Measurements from ENCODE around the gene ALPK3.
"Not testable (repeated sequence)": the region's sequence is repeated elsewhere in the genome, so short reads cannot be mapped to it uniquely, and the experiment has no call there.

The ALPK3 gene

DNA sequence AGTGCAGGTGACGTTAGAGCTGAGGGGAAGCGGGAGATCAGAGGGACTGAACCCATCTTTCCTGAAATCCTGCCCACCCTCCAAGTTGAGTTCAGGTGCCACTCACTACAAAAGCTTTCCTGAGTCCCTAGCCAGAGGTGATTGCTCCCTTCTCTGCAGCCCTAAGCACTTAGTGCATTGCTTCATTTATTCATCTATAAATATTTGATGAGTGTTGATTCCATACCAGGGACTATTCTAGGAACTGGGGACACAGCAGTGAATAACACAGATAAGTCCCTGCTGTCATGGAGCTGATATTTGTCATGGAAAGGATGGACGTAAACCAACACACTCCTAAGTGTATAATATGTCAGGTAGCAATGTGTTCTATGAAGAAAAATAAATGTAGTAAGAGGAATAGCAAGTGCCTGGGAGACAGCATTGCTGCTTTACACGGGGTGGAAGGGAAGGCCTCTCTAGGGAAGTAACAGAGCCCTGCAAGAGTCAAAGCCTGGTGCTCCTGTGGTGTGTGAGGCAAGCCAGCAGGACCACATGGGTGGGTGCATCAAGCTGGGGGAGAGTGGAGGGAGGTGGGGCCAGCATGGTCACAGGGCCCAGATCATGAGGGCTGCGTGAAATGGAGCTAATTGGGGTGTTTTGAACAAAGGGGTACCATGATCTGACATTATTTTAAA is 18.6 kb downstream of the ALPK3 start:
- Histone ChIP-seq H3K4me3 (ENCODE audit: low read length) (no peak overlapping the region), H3K9me3 (ENCODE audit: control insufficient read depth, low read length) (no peaks in the 10 kb centered on the region), H3K36me3 (ENCODE audit: control insufficient read depth, insufficient read depth, low read length, severe bottlenecking) (no peaks in the 10 kb centered on the region), H3K4me1 (ENCODE audit: control insufficient read depth, insufficient read depth, low read length) (peaks cover 38% of the 10 kb centered on the region), H3K9ac (ENCODE audit: low read length) (no peak overlapping the region), H3K27me3 (replicated peaks; ENCODE audit: control insufficient read depth, insufficient read depth, low read length) (no peaks in the 10 kb centered on the region)
- no peak for DNase-seq (ENCODE audit: low read depth)

GRCh38 chr15:84836844-84837243 is 19.7 kb downstream of the ALPK3 start:
- Histone ChIP-seq H3K9me3 (ENCODE audit: control insufficient read depth, low read length) (no peaks in the 10 kb centered on the region), H3K4me1 (ENCODE audit: control insufficient read depth, insufficient read depth, low read length) (peaks cover 37% of the 10 kb centered on the region), H3K9ac (ENCODE audit: low read length) (no peak overlapping the region), H3K4me3 (ENCODE audit: low read length) (no peak overlapping the region), H3K36me3 (ENCODE audit: control insufficient read depth, insufficient read depth, low read length, severe bottlenecking) (no peaks in the 10 kb centered on the region), H3K27me3 (replicated peaks; ENCODE audit: control insufficient read depth, insufficient read depth, low read length) (no peaks in the 10 kb centered on the region)
- DNase-seq (ENCODE audit: low read depth) = no peak

- Histone ChIP-seq H3K36me3 (ENCODE audit: control insufficient read depth, insufficient read depth, low read length, severe bottlenecking) (no peaks in the 10 kb centered on the region), H3K27me3 (replicated peaks; ENCODE audit: control insufficient read depth, insufficient read depth, low read length) (no peaks in the 10 kb centered on the region), H3K9me3 (ENCODE audit: control insufficient read depth, low read length) (no peaks in the 10 kb centered on the region), H3K9ac (ENCODE audit: low read length) (peak overlapping the region; percentile 56), H3K4me1 (ENCODE audit: control insufficient read depth, insufficient read depth, low read length) (peaks cover 18% of the 10 kb centered on the region), H3K4me3 (ENCODE audit: low read length) (no peak overlapping the region)
- no peak for DNase-seq (ENCODE audit: low read depth)
Observed at GRCh38 chr15:84839714-84840113, 22.6 kb downstream of the ALPK3 start.

DNA sequence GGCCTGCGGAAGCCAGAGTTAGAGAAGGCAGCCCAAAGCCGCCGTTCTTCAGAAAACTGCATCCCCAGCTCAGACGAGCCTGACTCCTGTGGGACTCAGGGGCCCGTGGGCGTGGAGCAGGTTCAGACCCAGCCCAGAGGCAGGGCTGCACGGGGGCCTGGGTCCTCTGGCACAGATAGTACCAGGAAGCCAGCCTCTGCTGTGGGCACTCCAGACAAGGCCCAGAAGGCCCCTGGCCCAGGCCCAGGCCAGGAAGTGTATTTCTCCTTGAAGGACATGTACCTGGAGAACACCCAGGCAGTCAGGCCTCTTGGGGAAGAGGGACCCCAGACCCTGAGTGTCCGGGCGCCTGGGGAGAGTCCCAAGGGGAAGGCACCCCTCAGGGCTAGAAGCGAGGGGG is 23.1 kb downstream of the ALPK3 start:
- Histone ChIP-seq H3K4me1 (ENCODE audit: control insufficient read depth, insufficient read depth, low read length) (peaks cover 18% of the 10 kb centered on the region), H3K4me3 (ENCODE audit: low read length) (no peak overlapping the region), H3K27me3 (replicated peaks; ENCODE audit: control insufficient read depth, insufficient read depth, low read length) (no peaks in the 10 kb centered on the region), H3K9me3 (ENCODE audit: control insufficient read depth, low read length) (no peaks in the 10 kb centered on the region), H3K9ac (ENCODE audit: low read length) (peak overlapping the region; percentile 56), H3K36me3 (ENCODE audit: control insufficient read depth, insufficient read depth, low read length, severe bottlenecking) (no peaks in the 10 kb centered on the region)
- no peak for DNase-seq (ENCODE audit: low read depth)

DNA sequence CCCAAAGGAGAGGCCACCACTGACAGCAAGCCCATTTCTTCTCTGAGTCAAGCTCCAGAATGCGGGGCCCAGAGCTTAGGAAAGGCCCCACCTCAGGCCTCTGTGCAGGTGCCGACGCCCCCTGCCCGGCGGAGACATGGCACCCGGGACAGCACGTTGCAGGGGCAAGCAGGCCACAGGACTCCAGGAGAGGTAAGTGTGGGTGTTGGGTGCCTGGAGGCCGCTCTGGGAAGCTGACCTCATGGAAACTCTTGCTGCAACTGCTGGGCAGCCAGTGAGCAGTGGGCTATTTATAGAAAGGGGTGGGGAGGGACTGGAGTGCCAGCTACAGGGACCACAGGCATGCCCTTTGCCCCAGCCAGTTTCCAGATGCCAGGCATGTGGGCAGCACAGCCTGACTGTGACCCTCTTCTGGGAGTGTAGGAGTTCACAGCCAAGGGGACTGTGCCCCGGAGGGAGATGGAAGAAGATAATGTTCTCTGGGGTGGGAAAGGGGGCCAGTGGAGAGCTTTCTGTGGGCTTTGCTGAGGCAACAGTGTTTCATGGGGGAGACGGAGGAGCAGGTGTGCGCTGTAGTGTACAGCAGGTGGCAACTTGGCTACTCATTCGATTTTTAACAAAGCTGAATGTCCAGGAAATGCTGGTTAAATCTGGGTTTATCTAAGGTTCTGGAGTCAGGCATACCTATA is 23.7 kb downstream of the ALPK3 start:
- no peaks in the 10 kb centered on the region for H3K9me3 ChIP-seq (ENCODE audit: control insufficient read depth, low read length)
- H3K27me3 ChIP-seq (replicated peaks; ENCODE audit: control insufficient read depth, insufficient read depth, low read length) = no peaks in the 10 kb centered on the region
- peaks cover 18% of the 10 kb centered on the region for H3K4me1 ChIP-seq (ENCODE audit: control insufficient read depth, insufficient read depth, low read length)
- H3K36me3 ChIP-seq (ENCODE audit: control insufficient read depth, insufficient read depth, low read length, severe bottlenecking) = no peaks in the 10 kb centered on the region
- peak; percentile 87 for DNase-seq (ENCODE audit: low read depth)
- H3K4me3 ChIP-seq (ENCODE audit: low read length) = no peak overlapping the region
- peak overlapping the region; percentile 56 for H3K9ac ChIP-seq (ENCODE audit: low read length)

- H3K9ac ChIP-seq (ENCODE audit: low read length) = no peak overlapping the region
- H3K36me3 ChIP-seq (ENCODE audit: control insufficient read depth, insufficient read depth, low read length, severe bottlenecking) = no peaks in the 10 kb centered on the region
- no peak for DNase-seq (ENCODE audit: low read depth)
- H3K9me3 ChIP-seq (ENCODE audit: control insufficient read depth, low read length) = peaks cover 16% of the 10 kb centered on the region
- no peak overlapping the region for H3K4me3 ChIP-seq (ENCODE audit: low read length)
- H3K4me1 ChIP-seq (ENCODE audit: control insufficient read depth, insufficient read depth, low read length) = peaks cover 18% of the 10 kb centered on the region
- H3K27me3 ChIP-seq (replicated peaks; ENCODE audit: control insufficient read depth, insufficient read depth, low read length) = no peaks in the 10 kb centered on the region
Observed at GRCh38 chr15:84842781-84843180, 25.6 kb downstream of the ALPK3 start.

DNA sequence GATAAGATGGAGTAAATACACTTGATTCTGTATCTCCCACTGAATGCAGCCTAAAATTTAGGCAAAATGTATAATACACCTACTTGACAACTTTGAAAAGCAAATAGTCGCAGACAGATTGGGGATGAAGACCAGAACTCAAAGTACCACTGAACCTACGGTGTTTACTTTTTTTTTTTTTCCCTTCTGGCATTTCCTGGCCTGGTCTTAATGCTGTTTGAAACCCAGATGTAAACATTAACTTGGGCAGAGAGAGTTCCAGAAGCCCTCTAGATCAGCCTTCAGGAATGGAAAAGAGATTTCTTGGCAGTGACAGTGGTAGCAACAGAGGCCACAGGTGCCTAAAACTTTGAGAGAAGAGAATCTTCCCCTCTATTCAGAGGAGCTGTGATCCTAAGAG is 27.8 kb downstream of the ALPK3 start:
- Histone ChIP-seq H3K27me3 (replicated peaks; ENCODE audit: control insufficient read depth, insufficient read depth, low read length) (no peaks in the 10 kb centered on the region), H3K9me3 (ENCODE audit: control insufficient read depth, low read length) (peaks cover 19% of the 10 kb centered on the region), H3K36me3 (ENCODE audit: control insufficient read depth, insufficient read depth, low read length, severe bottlenecking) (no peaks in the 10 kb centered on the region), H3K4me3 (ENCODE audit: low read length) (no peak overlapping the region), H3K4me1 (ENCODE audit: control insufficient read depth, insufficient read depth, low read length) (peaks cover 17% of the 10 kb centered on the region), H3K9ac (ENCODE audit: low read length) (peak overlapping the region; percentile 25)
- peak; percentile 17 for DNase-seq (ENCODE audit: low read depth)

DNA sequence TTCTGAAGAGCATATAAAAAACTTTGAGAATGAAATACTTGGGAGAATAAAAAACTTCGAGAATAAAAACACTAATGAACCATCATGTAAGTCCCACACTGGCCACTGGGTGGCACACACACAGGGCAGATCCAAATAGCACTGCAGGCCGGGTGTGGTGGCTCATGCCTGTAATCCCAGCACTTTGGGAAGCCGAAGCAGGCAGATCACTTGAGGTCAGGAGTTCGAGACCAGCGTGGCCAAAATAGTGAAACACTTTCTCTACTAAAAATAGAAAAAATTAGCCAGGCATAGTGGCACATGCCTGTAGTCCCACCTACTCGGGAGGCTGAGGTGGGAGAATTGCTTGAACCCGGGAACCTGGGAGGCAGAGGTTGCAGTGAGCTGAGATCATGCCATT is 28.5 kb downstream of the ALPK3 start:
- H3K9ac ChIP-seq (ENCODE audit: low read length); H3K36me3 ChIP-seq (ENCODE audit: control insufficient read depth, insufficient read depth, low read length, severe bottlenecking); H3K4me3 ChIP-seq (ENCODE audit: low read length); H3K27me3 ChIP-seq (replicated peaks; ENCODE audit: control insufficient read depth, insufficient read depth, low read length): not testable (repeated sequence)
- peak; percentile 65 for DNase-seq (ENCODE audit: low read depth)
- Histone ChIP-seq H3K9me3 (ENCODE audit: control insufficient read depth, low read length) (peaks cover 19% of the 10 kb centered on the region), H3K4me1 (ENCODE audit: control insufficient read depth, insufficient read depth, low read length) (peaks cover 10% of the 10 kb centered on the region)

DNA sequence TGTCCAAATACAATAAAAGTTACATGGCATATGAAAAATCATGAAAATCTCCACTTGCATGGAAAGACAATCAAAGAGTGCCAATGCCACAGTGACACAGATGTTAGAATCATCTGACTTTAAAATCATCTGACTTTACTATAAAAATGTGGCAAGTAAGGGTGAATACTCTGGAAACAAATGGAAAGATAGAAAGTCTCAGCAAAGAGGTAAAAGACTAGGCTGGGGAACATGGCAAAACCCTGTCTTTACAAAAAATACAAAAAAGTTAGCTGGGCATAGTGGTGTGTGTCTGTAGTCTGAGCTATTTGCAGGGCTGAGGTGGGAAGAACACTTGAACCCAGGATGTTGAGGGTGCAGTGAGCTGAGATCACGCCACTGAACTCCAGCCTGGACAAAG is 29.1 kb downstream of the ALPK3 start:
- H3K4me1 ChIP-seq (ENCODE audit: control insufficient read depth, insufficient read depth, low read length) = peaks cover 4% of the 10 kb centered on the region
- no peak overlapping the region for H3K9ac ChIP-seq (ENCODE audit: low read length)
- H3K9me3 ChIP-seq (ENCODE audit: control insufficient read depth, low read length) = peaks cover 19% of the 10 kb centered on the region
- H3K36me3 ChIP-seq (ENCODE audit: control insufficient read depth, insufficient read depth, low read length, severe bottlenecking) = no peaks in the 10 kb centered on the region
- no peak overlapping the region for H3K4me3 ChIP-seq (ENCODE audit: low read length)
- no peaks in the 10 kb centered on the region for H3K27me3 ChIP-seq (replicated peaks; ENCODE audit: control insufficient read depth, insufficient read depth, low read length)
- DNase-seq (ENCODE audit: low read depth) = no peak

- no peak for DNase-seq (ENCODE audit: low read depth)
- H3K36me3 ChIP-seq (ENCODE audit: control insufficient read depth, insufficient read depth, low read length, severe bottlenecking) = no peaks in the 10 kb centered on the region
- peaks cover 19% of the 10 kb centered on the region for H3K9me3 ChIP-seq (ENCODE audit: control insufficient read depth, low read length)
- no peaks in the 10 kb centered on the region for H3K4me1 ChIP-seq (ENCODE audit: control insufficient read depth, insufficient read depth, low read length)
- H3K9ac ChIP-seq (ENCODE audit: low read length) = no peak overlapping the region
- no peak overlapping the region for H3K4me3 ChIP-seq (ENCODE audit: low read length)
- H3K27me3 ChIP-seq (replicated peaks; ENCODE audit: control insufficient read depth, insufficient read depth, low read length) = no peaks in the 10 kb centered on the region
Observed at GRCh38 chr15:84847382-84847781, 30.2 kb downstream of the ALPK3 start.

- DNase-seq (ENCODE audit: low read depth) = no peak
- H3K9ac ChIP-seq (ENCODE audit: low read length) = no peak overlapping the region
- peaks cover 8% of the 10 kb centered on the region for H3K9me3 ChIP-seq (ENCODE audit: control insufficient read depth, low read length)
- no peaks in the 10 kb centered on the region for H3K4me1 ChIP-seq (ENCODE audit: control insufficient read depth, insufficient read depth, low read length)
- H3K4me3 ChIP-seq (ENCODE audit: low read length) = no peak overlapping the region
- no peaks in the 10 kb centered on the region for H3K36me3 ChIP-seq (ENCODE audit: control insufficient read depth, insufficient read depth, low read length, severe bottlenecking)
- H3K27me3 ChIP-seq (replicated peaks; ENCODE audit: control insufficient read depth, insufficient read depth, low read length) = no peaks in the 10 kb centered on the region
Observed at GRCh38 chr15:84852212-84852611, 35.1 kb downstream of the ALPK3 start.

Data from adipocyte (in vitro differentiated cells).